GM12878 (cell line): ENCODE measurements around the gene TRIM67. TPM values are rescaled to one million over a fixed set of nuclear protein-coding genes. Genes with fewer than 3 reads are reported as not detected.

Source experiments
- ATAC-seq: fragments of 200-7000 bp; cut with Tn5 transposase; 3 replicates; pipeline ENCODE4 v1.9.1; 2020; ENCODE audit warnings: mild to moderate bottlenecking, moderate library complexity
- BruUV-seq: library from RNA; stranded (reverse); fragments of 400-500 nt; replicated peaks from 2 replicates; lab custom pipeline; 2021; lab: Mats Ljungman, UMichigan
- CTCF ChIA-PET: fragments of 300-600 bp; sonication (Branson Sonifier 250); formaldehyde crosslinking; extraction: SDS; loops from one replicate; lab custom pipeline; 2021; ENCODE audit warnings: inconsistent platforms; lab: Yijun Ruan, JAX
- POLR2A ChIA-PET: fragments of 350-600 bp; formaldehyde crosslinking; extraction: SDS; loops from one replicate; lab custom pipeline; 2021; ENCODE audit warnings: inconsistent platforms; lab: Charles Lee
- RAD21 ChIA-PET: fragments of 300-600 bp; sonication (Branson Sonifier 250); formaldehyde crosslinking; loops from one replicate; lab custom pipeline; 2023; ENCODE audit warnings: antibody characterized with exemption; ENCODE audit not compliant: unreplicated experiment; lab: Charles Lee
- SMC1A ChIA-PET: fragments of 300-600 bp; sonication (Branson Sonifier 250); formaldehyde crosslinking; loops from one replicate; lab custom pipeline; 2023; ENCODE audit not compliant: unreplicated experiment, uncharacterized antibody; lab: Charles Lee
- DNase-seq: peaks from one replicate; pipeline ENCODE4 v3.0.0-alpha.2; 2011; ENCODE audit warnings: low read depth, low spot score
- FAIRE-seq: peaks from 3 replicates; lab custom pipeline; 2011; peaks lifted over from hg19 to GRCh38; lab: Jason Lieb, UNC
- H2AFZ ChIP-seq: 2 replicates; pipeline ENCODE4 v1.6.0; 2011; ENCODE audit warnings: low read depth, low read length, control low read depth; ENCODE audit not compliant: control insufficient read depth
- H3K27ac ChIP-seq: 2 replicates; pipeline ENCODE4 v1.5.1; 2011; ENCODE audit warnings: control low read depth; ENCODE audit not compliant: control insufficient read depth, insufficient read depth
- H3K27me3 ChIP-seq, 2 experiments: replicated peaks in 1 of 2; 2 replicates each; pipeline versions ENCODE4 v1.6.0 to v1.6.1; 2011; ENCODE audit warnings: low read length in 1 of 2; ENCODE audit not compliant: control insufficient read depth in 2 of 2, insufficient read depth in 2 of 2
- H3K36me3 ChIP-seq, 2 experiments: 2 replicates each; pipeline ENCODE4 v1.5.1; 2011; ENCODE audit warnings: low read length in 1 of 2; ENCODE audit not compliant: control insufficient read depth in 2 of 2, insufficient read depth in 2 of 2
- H3K4me1 ChIP-seq: 2 replicates; pipeline ENCODE4 v1.6.1; 2011; ENCODE audit warnings: mild to moderate bottlenecking, low read length, moderate library complexity, mixed read lengths; ENCODE audit not compliant: control insufficient read depth, insufficient read depth
- H3K4me2 ChIP-seq: 2 replicates; pipeline ENCODE4 v1.6.0; 2011; ENCODE audit warnings: control low read depth; ENCODE audit not compliant: control insufficient read depth, insufficient read depth
- H3K4me3 ChIP-seq: fragments of 200-600 bp; sonication (generic); 2 replicates; pipeline ENCODE4 v1.5.1; 2016
- H3K79me2 ChIP-seq: 2 replicates; pipeline ENCODE4 v1.6.0; 2011; ENCODE audit warnings: low read length; ENCODE audit not compliant: control insufficient read depth, insufficient read depth
- H3K9ac ChIP-seq: 2 replicates; pipeline ENCODE4 v1.8.0; 2011; ENCODE audit warnings: low read length, control low read depth, mixed read lengths; ENCODE audit not compliant: control insufficient read depth, insufficient read depth
- H3K9me3 ChIP-seq: replicated peaks from 3 replicates; pipeline ENCODE4 v1.5.1; 2011; ENCODE audit warnings: mild to moderate bottlenecking, low read length; ENCODE audit not compliant: control insufficient read depth, insufficient read depth
- H4K20me1 ChIP-seq: 2 replicates; pipeline ENCODE4 v1.6.0; 2011; ENCODE audit not compliant: control insufficient read depth, insufficient read depth
- BACH1 ChIP-seq: fragments of 450-650 bp; IDR thresholded peaks from 2 replicates; pipeline ENCODE4 v1.6.1; 2017; ENCODE audit warnings: mild to moderate bottlenecking, borderline replicate concordance
- CBX5 ChIP-seq: sonication (generic); IDR thresholded peaks from 2 replicates; pipeline ENCODE4 v1.6.1; 2016; ENCODE audit warnings: low read depth, moderate library complexity, mild to moderate bottlenecking, inconsistent platforms
- CREM ChIP-seq: IDR thresholded peaks from 2 replicates; pipeline ENCODE4 v1.6.1; 2014; ENCODE audit warnings: antibody characterized with exemption, low read depth
- EP300 ChIP-seq, 2 experiments: fragments of 150-350 bp in 1 of 2; IDR thresholded peaks; 2 replicates each; pipeline ENCODE4 v1.6.1; 2011 to 2012; ENCODE audit warnings: low read depth in 2 of 2, low read length in 2 of 2, borderline replicate concordance in 1 of 2, improper control_type of control experiment in 1 of 2, inconsistent platforms in 1 of 2; ENCODE audit not compliant: control insufficient read depth in 1 of 2
- ESRRA ChIP-seq: IDR thresholded peaks from 2 replicates; pipeline ENCODE4 v1.6.1; 2012; ENCODE audit warnings: mild to moderate bottlenecking, low read length, improper control_type of control experiment
- ETV6 ChIP-seq, 2 experiments: fragments of 450-650 bp in 1 of 2; IDR thresholded peaks in 1 of 2; conservative IDR thresholded peaks in 1 of 2; 2 replicates each; pipeline ENCODE4 v1.6.1; 2014; ENCODE audit warnings: antibody characterized with exemption in 1 of 2, borderline replicate concordance in 1 of 2, low read depth in 1 of 2, mild to moderate bottlenecking in 1 of 2, moderate library complexity in 1 of 2
- EZH2 ChIP-seq: IDR thresholded peaks from 2 replicates; pipeline ENCODE4 v1.6.1; 2012; ENCODE audit warnings: low read depth, mild to moderate bottlenecking, control low read depth, inconsistent platforms, low read length, borderline replicate concordance; ENCODE audit not compliant: control insufficient read depth
- IKZF2 ChIP-seq, 2 experiments: fragments of 450-650 bp; IDR thresholded peaks; 2 replicates each; pipeline ENCODE4 v1.6.1; 2017; ENCODE audit warnings: mild to moderate bottlenecking in 2 of 2, moderate library complexity in 2 of 2
- IRF5 ChIP-seq: fragments of 450-650 bp; IDR thresholded peaks from 2 replicates; pipeline ENCODE4 v1.6.1; 2017; ENCODE audit warnings: borderline replicate concordance
- JUNB ChIP-seq: IDR thresholded peaks from 2 replicates; pipeline ENCODE4 v1.6.1; 2016; ENCODE audit warnings: antibody characterized with exemption, mild to moderate bottlenecking
- MTA2 ChIP-seq: fragments of 450-650 bp; IDR thresholded peaks from 2 replicates; pipeline ENCODE4 v1.6.1; 2016; ENCODE audit warnings: low read depth, mild to moderate bottlenecking, moderate library complexity
- MYC ChIP-seq: IDR thresholded peaks from 2 replicates; pipeline ENCODE4 v1.6.1; 2011; ENCODE audit warnings: mild to moderate bottlenecking, low read length, moderate library complexity, inconsistent platforms; ENCODE audit not compliant: insufficient read depth, insufficient replicate concordance, insufficient read length, severe bottlenecking
- NR2F1 ChIP-seq: fragments of 450-650 bp; conservative IDR thresholded peaks from 2 replicates; pipeline ENCODE4 v1.6.1; 2017; ENCODE audit warnings: mild to moderate bottlenecking
- POLR2A ChIP-seq: IDR thresholded peaks from 2 replicates; pipeline ENCODE4 v1.6.1; 2011; ENCODE audit warnings: low read depth, mild to moderate bottlenecking, low read length
- POU2F2 ChIP-seq: IDR thresholded peaks from 3 replicates; pipeline ENCODE4 v1.6.1; 2011; ENCODE audit warnings: low read depth, mild to moderate bottlenecking, low read length, borderline replicate concordance
- RB1 ChIP-seq: fragments of 450-650 bp; formaldehyde crosslinking; IDR thresholded peaks from 2 replicates; pipeline ENCODE4 v1.6.1; 2017; ENCODE audit warnings: mild to moderate bottlenecking, borderline replicate concordance
- SPI1 ChIP-seq: IDR thresholded peaks from 2 replicates; pipeline ENCODE4 v1.6.1; 2011; ENCODE audit warnings: low read depth, mild to moderate bottlenecking, low read length, moderate library complexity, borderline replicate concordance; ENCODE audit not compliant: insufficient read depth
- SREBF1 ChIP-seq: IDR thresholded peaks from 2 replicates; pipeline ENCODE4 v1.6.1; 2012; ENCODE audit warnings: mild to moderate bottlenecking, low read length
- SREBF2 ChIP-seq: IDR thresholded peaks from 2 replicates; pipeline ENCODE4 v1.6.1; 2012; ENCODE audit warnings: mild to moderate bottlenecking, low read length
- SUPT20H ChIP-seq: IDR thresholded peaks from 2 replicates; pipeline ENCODE4 v1.6.1; 2011; ENCODE audit warnings: low read depth, mild to moderate bottlenecking, low read length, moderate library complexity, borderline replicate concordance; ENCODE audit not compliant: control insufficient read depth
- WRNIP1 ChIP-seq: IDR thresholded peaks from 2 replicates; pipeline ENCODE4 v1.6.1; 2011; ENCODE audit warnings: low read depth, low read length, improper control_type of control experiment, borderline replicate concordance
- ZNF24 ChIP-seq: fragments of 450-650 bp; IDR thresholded peaks from 2 replicates; pipeline ENCODE4 v1.6.1; 2017; ENCODE audit warnings: antibody characterized with exemption, mild to moderate bottlenecking
- ZNF622 ChIP-seq: fragments of 450-650 bp; IDR thresholded peaks from 2 replicates; pipeline ENCODE4 v1.6.1; 2017; ENCODE audit warnings: mild to moderate bottlenecking, inconsistent platforms
- WGBS: methylation state at CpG from one replicate; pipeline ENCODE4 v1.1.6; 2016; ENCODE audit warnings: low lambda C conversion rate; ENCODE audit not compliant: insufficient replicate concordance, insufficient coverage; ENCODE audit errors: missing lambda C conversion rate; 5-methylcytosine and 5-hydroxymethylcytosine counted together
- in situ Hi-C: fragments of 300-500 bp; cut with MboI; formaldehyde crosslinking; loops from 9 replicates; pipeline ENCODE4 v1.14.3; 2018; ENCODE audit warnings: mixed read lengths
- intact Hi-C: fragments of 100-400 bp; cut with micrococcal nuclease; formaldehyde crosslinking; loops from one replicate; pipeline ENCODE4 v1.14.2; 2022; ENCODE audit not compliant: unreplicated experiment
- polyA plus RNA-seq, 11 experiments: library from polyadenylated mRNA; depleted of rRNA in 4 of 11; unstranded in 6 of 11; stranded (reverse) in 5 of 11; fragments of >200 nt; fragmentation: Nextera tagmentation in 4 of 11; fragmentation: Illumina TruSeq in 1 of 11; extraction: Ambion mirVana in 4 of 11; extraction: Trizol in 1 of 11; gene quantifications; 1 replicate in 1 of 11; 2 replicates in 10 of 11; pipeline versions ENCODE4 v1.2.1 to v1.2.3, GENCODE V29; 2011 to 2016; ENCODE audit warnings: inconsistent platforms in 2 of 11, missing spikeins in 2 of 11, low read depth in 1 of 11
- total RNA-seq, 4 experiments: library from RNA; depleted of rRNA in 3 of 4; stranded (reverse); fragments of >200 nt in 3 of 4; fragmentation: Illumina TruSeq in 1 of 4; extraction: Trizol in 1 of 4; gene quantifications; 2 replicates each; pipeline versions ENCODE4 v1.2.1 to v1.2.3, GENCODE V29; 2013 to 2021

Gene TRIM67
- total and polyA plus RNA-seq, 10 of the 15 experiments (the other 5 are each of a cell fraction or from before 2014, with no cell fraction given): under 0.01 to 0.01 TPM; not detected in 8

- Histone ChIP-seq H2AFZ (peak overlapping the region; percentile 86), H3K36me3 (no peaks in the 10 kb centered on the region), H3K4me3 (peak overlapping the region; percentile 4; the same call in 1 of the 2 replicates), H3K4me2 (peak overlapping the region; percentile 90), H3K9ac (no peak overlapping the region), H4K20me1 (no peaks in the 10 kb centered on the region), H3K27me3 (no peaks in the 10 kb centered on the region; a peak in 1 of 4 replicates), H3K27ac (no peak overlapping the region), H3K9me3 (no peaks in the 10 kb centered on the region), H3K79me2 (no peaks in the 10 kb centered on the region), H3K4me1 (peaks cover 12% of the 10 kb centered on the region)
- ChIA-PET RAD21 (interaction anchor here (1.0 to 2.0 kb wide), 3 partner anchors 25 to 416 kb away, joined by 3 to 5 read pairs (median 3); partner anchors contain the start of genes EXOC8 and SPRTN), POLR2A (interaction anchor here (1.6 kb wide), 1 partner anchor 17 kb away, joined by 4 read pairs; no protein-coding TSS in a partner anchor), SMC1A (interaction anchor here (0.9 to 1.9 kb wide), 5 partner anchors 18 to 375 kb away, joined by 3 to 6 read pairs (median 4); no protein-coding TSS in a partner anchor), CTCF (interaction anchor here (1.0 to 3.0 kb wide), 7 partner anchors 8 to 297 kb away, joined by 3 to 13 read pairs (median 6); no protein-coding TSS in a partner anchor)
- ATAC-seq (peak; percentile 32), FAIRE-seq (no peak), DNase-seq (no peak)
- no TSS peak for BruUV-seq
- WGBS: 32% methylated on average over 17 of the region's 17 CpGs
- in situ Hi-C loops (loop anchor here (5.0 to 10.0 kb wide), 2 partner anchors 293 to 580 kb away; no protein-coding TSS in a partner anchor), intact Hi-C loops (loop anchor here (5.0 kb wide), 1 partner anchor 238 kb away; the partner anchor contains the start of genes ARV1 and TTC13)
- TF ChIP-seq RB1: no peak
- no peak for TF ChIP-seq EP300 (IDR thresholded peaks at IDR 0.05; ENCODE audit: borderline replicate concordance in 1 of 2, control insufficient read depth in 1 of 2, low read depth in 2 of 2, low read length in 2 of 2)
- TF ChIP-seq ETV6 (conservative IDR thresholded peaks at IDR 0.05 in 1 of 2, IDR thresholded peaks at IDR 0.05 in 1 of 2; ENCODE audit: borderline replicate concordance in 1 of 2, low read depth in 1 of 2): peak in 1 of 2 experiments; percentile 46; a peak in 1 of 4 replicates
- no peak for TF ChIP-seq SREBF2
- TF ChIP-seq ZNF24: no peak
- no peak for TF ChIP-seq MYC
- TF ChIP-seq IRF5: no peak
- no peak for TF ChIP-seq SUPT20H
- TF ChIP-seq POU2F2: peak; percentile 92; the same call in 2 of the 3 replicates
- TF ChIP-seq WRNIP1: no peak
- no peak for TF ChIP-seq JUNB
- no peak for TF ChIP-seq CREM
- no peak for TF ChIP-seq BACH1
- TF ChIP-seq IKZF2 (IDR thresholded peaks at IDR 0.05): 0 out of 4 replicates have a peak, but pooled peaks of 1 of the 2 experiments have one; percentile 22
- TF ChIP-seq SPI1: 0 out of 2 replicates have a peak, but pooled peaks have one; percentile 10
- TF ChIP-seq POLR2A: no peak
- no peak for TF ChIP-seq ESRRA
- TF ChIP-seq ZNF622: no peak
- 0 out of 2 replicates have a peak, but pooled peaks have one; percentile 23 for TF ChIP-seq MTA2
- no peak for TF ChIP-seq EZH2
- TF ChIP-seq SREBF1: no peak
- TF ChIP-seq NR2F1: no peak
- no peak for TF ChIP-seq CBX5
These were observed 53.2 kb downstream of the TRIM67 start for GRCh38 chr1:231214918-231215680.
